Activated effector memory CD4-positive, alpha-beta T cell treated with anti-CD3 and anti-CD28 coated beads, Interleukin-2, amount 50 U/mL, for 16 hours (primary cell): Measurements from ENCODE around the gene PBX4.

Source experiments
- DNase-seq: peaks from one replicate; pipeline ENCODE4 v3.0.0-alpha.2; 2020

PBX4 gene

GRCh38 chr19:19647037-19647835 is 28.7 kb upstream of the PBX4 start:
- peak; percentile 61 for DNase-seq

- no peak for DNase-seq
Measured at GRCh38 chr19:19645233-19645870, 26.9 kb upstream of the PBX4 start.

GRCh38 chr19:19644054-19644388 is 25.5 kb upstream of the PBX4 start:
- no peak for DNase-seq

GRCh38 chr19:19643158-19644053 is 24.9 kb upstream of the PBX4 start, which contains the start of gene GMIP:
Gene GMIP, minus strand, starts transcription at chr19:19643657. Its CDS starts 128 bp downstream, at chr19:19643529.
- peak; percentile 94 for DNase-seq

- DNase-seq: peak; percentile 79
Measured at GRCh38 chr19:19642506-19643157, 24.1 kb upstream of the PBX4 start.

GRCh38 chr19:19637523-19638251 is 19.2 kb upstream of the PBX4 start:
- DNase-seq: no peak

- DNase-seq: no peak
Measured at GRCh38 chr19:19637186-19637522, 18.7 kb upstream of the PBX4 start.

GRCh38 chr19:19636573-19637185 is 18.2 kb upstream of the PBX4 start:
- no peak for DNase-seq

GRCh38 chr19:19635313-19635702 is 16.8 kb upstream of the PBX4 start:
- no peak for DNase-seq

- DNase-seq: no peak
Measured at GRCh38 chr19:19634516-19635312, 16.2 kb upstream of the PBX4 start.

GRCh38 chr19:19633711-19634515 is 15.4 kb upstream of the PBX4 start:
- no peak for DNase-seq

- no peak for DNase-seq
Measured at GRCh38 chr19:19632661-19633060, 14.2 kb upstream of the PBX4 start.

- DNase-seq: no peak
Measured at GRCh38 chr19:19631346-19631745, 12.9 kb upstream of the PBX4 start.

- DNase-seq: no peak
Measured at GRCh38 chr19:19630426-19630825, 11.9 kb upstream of the PBX4 start.

GRCh38 chr19:19630062-19630414 is 11.6 kb upstream of the PBX4 start:
- no peak for DNase-seq

- peak; percentile 82 for DNase-seq
Measured at GRCh38 chr19:19628501-19629134, 10.1 kb upstream of the PBX4 start.

- peak; percentile 92 for DNase-seq
Measured at GRCh38 chr19:19627621-19628500, 9.4 kb upstream of the PBX4 start, which contains the start of gene LPAR2. Gene LPAR2, minus strand, starts transcription at chr19:19628220. Its CDS starts 945 bp downstream, at chr19:19627275.
